ENCODE data around the gene UCN3. TPM values are rescaled to one million over a fixed set of nuclear protein-coding genes. Genes with fewer than 3 reads are reported as not detected.

The UCN3 gene
- total and polyA plus RNA-seq, 10 of the 15 experiments (the other 5 are each of a cell fraction or from before 2014, with no cell fraction given) = not detected

- TF ChIP-seq IKZF1 (conservative IDR thresholded peaks at IDR 0.05) (peak; percentile 51), NRF1 (conservative IDR thresholded peaks at IDR 0.05; ENCODE audit: low read depth, low read length) (no peak), NFYA (IDR thresholded peaks at IDR 0.05; ENCODE audit: borderline replicate concordance, low read depth, low read length) (no peak), KDM1A (IDR thresholded peaks at IDR 0.05; ENCODE audit: borderline replicate concordance) (no peak), ZNF384 (IDR thresholded peaks at IDR 0.05; ENCODE audit: borderline replicate concordance, low read depth, low read length) (no peak), POLR2AphosphoS5 (IDR thresholded peaks at IDR 0.05; ENCODE audit: low read length) (0 out of 2 replicates have a peak, but pooled peaks have one; percentile 29), CREM (IDR thresholded peaks at IDR 0.05; ENCODE audit: low read depth) (peak; percentile 28; the same call in 1 of the 2 replicates), USF2 (IDR thresholded peaks at IDR 0.05; ENCODE audit: borderline replicate concordance, low read depth, low read length) (no peak), POLR2A (IDR thresholded peaks at IDR 0.05; ENCODE audit: low read depth, low read length) (peak; percentile 76), ZNF207 (IDR thresholded peaks at IDR 0.05; ENCODE audit: borderline replicate concordance) (no peak)
These were observed 47.6 kb downstream of the UCN3 start, which contains the start of gene NET1 (continued) for GRCh38 chr10:5412277-5412941.

Measured in GM12878 (cell line).